ENCODE data around the gene TSPAN13. TPM values are rescaled to one million over a fixed set of nuclear protein-coding genes. Genes with fewer than 3 reads are reported as not detected.

The TSPAN13 gene
- total and polyA plus RNA-seq, 8 donors: 3.6 to 74.5 (median 35.4) TPM

GRCh38 chr7:16810573-16810972 lies 57.0 kb downstream of the TSPAN13 start:
- H3K4me1 ChIP-seq: peaks cover 0 to 11% (median 7%) of the 10 kb centered on the region in 4 donors
- intact Hi-C loops (cut with DNase I; ENCODE audit: low total_unique reads): no loop called here
- H3K9me3 ChIP-seq: no peaks in the 10 kb centered on the region
- 28 to 56% (median 40%) methylated on average over 5 of the region's 5 CpGs for WGBS, 5 donors
- no peak for DNase-seq
- no peaks in the 10 kb centered on the region for H3K27me3 ChIP-seq
- H3K4me3 ChIP-seq: no peak overlapping the region
- no peaks in the 10 kb centered on the region for H3K36me3 ChIP-seq
- H3K27ac ChIP-seq: peak overlapping the region in 2 of 5 donors; percentile 28 to 77
- peak in 1 of 3 donors; percentile 17 for TF ChIP-seq POLR2AphosphoS5 (IDR thresholded peaks at IDR 0.05)
- no peak for TF ChIP-seq EP300 (IDR thresholded peaks at IDR 0.05)
- TF ChIP-seq POLR2A (IDR thresholded peaks at IDR 0.05): no peak

- TF ChIP-seq POLR2A (IDR thresholded peaks at IDR 0.05): no peak
- TF ChIP-seq POLR2AphosphoS5 (IDR thresholded peaks at IDR 0.05): peak in 2 of 3 donors; percentile 16 to 19
- Histone ChIP-seq H3K9me3 (no peaks in the 10 kb centered on the region), H3K27ac (peak overlapping the region in 4 of 5 donors; percentile 44 to 78 (median 74)), H3K4me3 (no peak overlapping the region), H3K4me1 (peaks cover 0 to 12% (median 7%) of the 10 kb centered on the region in 4 donors), H3K27me3 (no peaks in the 10 kb centered on the region), H3K36me3 (no peaks in the 10 kb centered on the region)
- peak in 1 of 2 donors; percentile 59 for DNase-seq
- intact Hi-C loops (cut with DNase I; ENCODE audit: low total_unique reads): no loop called here
- WGBS, 5 donors: 34 to 55% (median 40%) methylated on average over 2 of the region's 2 CpGs
Observed at GRCh38 chr7:16811551-16811950, 58.0 kb downstream of the TSPAN13 start.

- Histone ChIP-seq H3K36me3 (no peaks in the 10 kb centered on the region), H3K4me3 (no peak overlapping the region), H3K27ac (peak overlapping the region in 4 of 5 donors; percentile 72 to 78 (median 76)), H3K27me3 (no peaks in the 10 kb centered on the region), H3K4me1 (peaks cover 0 to 19% (median 7%) of the 10 kb centered on the region in 4 donors), H3K9me3 (no peaks in the 10 kb centered on the region)
- DNase-seq: no peak
- TF ChIP-seq EP300 (IDR thresholded peaks at IDR 0.05) (no peak), POLR2AphosphoS5 (IDR thresholded peaks at IDR 0.05) (no peak), POLR2A (IDR thresholded peaks at IDR 0.05) (no peak), CTCF (IDR thresholded peaks at IDR 0.05) (no peak)
- WGBS, 5 donors: 43 to 67% (median 55%) methylated on average over 4 of the region's 4 CpGs
- intact Hi-C loops (cut with DNase I; ENCODE audit: low total_unique reads): no loop called here
Observed at GRCh38 chr7:16812542-16813231, 59.1 kb downstream of the TSPAN13 start.

GRCh38 chr7:16813232-16813616 lies 59.7 kb downstream of the TSPAN13 start:
- H3K27me3 ChIP-seq: no peaks in the 10 kb centered on the region
- intact Hi-C loops (cut with DNase I; ENCODE audit: low total_unique reads): no loop called here
- no peaks in the 10 kb centered on the region for H3K36me3 ChIP-seq
- peak overlapping the region; percentile 40 to 78 (median 75) for H3K27ac ChIP-seq
- TF ChIP-seq EP300 (IDR thresholded peaks at IDR 0.05): no peak
- no peak for TF ChIP-seq POLR2A (IDR thresholded peaks at IDR 0.05)
- TF ChIP-seq POLR2AphosphoS5 (IDR thresholded peaks at IDR 0.05): no peak
- TF ChIP-seq CTCF (IDR thresholded peaks at IDR 0.05): no peak
- H3K4me3 ChIP-seq: no peak overlapping the region
- H3K9me3 ChIP-seq: no peaks in the 10 kb centered on the region
- H3K4me1 ChIP-seq: peaks cover 0 to 19% (median 7%) of the 10 kb centered on the region in 4 donors
- 22 to 56% (median 29%) methylated on average over 3 of the region's 3 CpGs for WGBS, 5 donors
- no peak for DNase-seq

GRCh38 chr7:16815001-16815400 lies 61.4 kb downstream of the TSPAN13 start:
- no peaks in the 10 kb centered on the region for H3K27me3 ChIP-seq
- DNase-seq: no peak
- no peaks in the 10 kb centered on the region for H3K36me3 ChIP-seq
- H3K4me1 ChIP-seq: peaks cover 0 to 19% (median 5%) of the 10 kb centered on the region in 4 donors
- no peaks in the 10 kb centered on the region for H3K9me3 ChIP-seq
- no peak overlapping the region for H3K4me3 ChIP-seq
- TF ChIP-seq EP300 (IDR thresholded peaks at IDR 0.05) (no peak), CTCF (IDR thresholded peaks at IDR 0.05) (no peak), POLR2A (IDR thresholded peaks at IDR 0.05) (no peak), POLR2AphosphoS5 (IDR thresholded peaks at IDR 0.05) (no peak)
- intact Hi-C loops (cut with DNase I; ENCODE audit: low total_unique reads): no loop called here
- peak overlapping the region in 4 of 5 donors; percentile 50 to 84 (median 78) for H3K27ac ChIP-seq
- 32 to 68% (median 46%) methylated on average over 2 of the region's 2 CpGs for WGBS, 5 donors

Data from stomach (tissue), 9 donors.